NCI-H345 (cell line): ENCODE measurements around the gene ADK.
A peak's percentile ranks its signal among the peaks of the same experiment; 100 is the strongest.

ENCODE experiments used
- DNase-seq: peaks from one replicate; lab custom pipeline; 2025; lab: John Stamatoyannopoulos, UW

Gene ADK

GRCh38 chr10:74602576-74602975 is 451.6 kb downstream of the ADK start:
- DNase-seq: no peak

- DNase-seq: no peak
Observed at GRCh38 chr10:74610299-74610698, 459.3 kb downstream of the ADK start.

GRCh38 chr10:74612195-74612594 is 461.2 kb downstream of the ADK start:
- no peak for DNase-seq

GRCh38 chr10:74620626-74621025 is 469.6 kb downstream of the ADK start:
- DNase-seq: no peak

GRCh38 chr10:74623786-74624185 is 472.8 kb downstream of the ADK start:
- DNase-seq: no peak

GRCh38 chr10:74624501-74624900 is 473.5 kb downstream of the ADK start:
- DNase-seq: no peak

- no peak for DNase-seq
Observed at GRCh38 chr10:74628136-74628535, 477.1 kb downstream of the ADK start.

- DNase-seq: no peak
Observed at GRCh38 chr10:74634995-74635536, 484.0 kb downstream of the ADK start.

GRCh38 chr10:74635655-74636054 is 484.6 kb downstream of the ADK start:
- no peak for DNase-seq

- no peak for DNase-seq
Observed at GRCh38 chr10:74637685-74638084, 486.7 kb downstream of the ADK start.

GRCh38 chr10:74640134-74640921 is 489.3 kb downstream of the ADK start:
- peak; percentile 92 for DNase-seq

- DNase-seq: no peak
Observed at GRCh38 chr10:74641659-74642058, 490.6 kb downstream of the ADK start.

- DNase-seq: no peak
Observed at GRCh38 chr10:74642901-74643595, 492.0 kb downstream of the ADK start.

GRCh38 chr10:74643596-74643975 is 492.6 kb downstream of the ADK start:
- DNase-seq: no peak

- no peak for DNase-seq
Observed at GRCh38 chr10:74644738-74645137, 493.7 kb downstream of the ADK start.

GRCh38 chr10:74645692-74646091 is 494.7 kb downstream of the ADK start:
- peak; percentile 53 for DNase-seq

GRCh38 chr10:74650613-74651012 is 499.6 kb downstream of the ADK start:
- no peak for DNase-seq

GRCh38 chr10:74651565-74651964 is 500.5 kb downstream of the ADK start:
- DNase-seq: no peak

GRCh38 chr10:74652664-74653063 is 501.6 kb downstream of the ADK start:
- DNase-seq: no peak

GRCh38 chr10:74658511-74658910 is 507.5 kb downstream of the ADK start:
- no peak for DNase-seq

GRCh38 chr10:74662635-74663034 is 511.6 kb downstream of the ADK start:
- no peak for DNase-seq

- DNase-seq: no peak
Observed at GRCh38 chr10:74669210-74669609, 518.2 kb downstream of the ADK start.

GRCh38 chr10:74671716-74672115 is 520.7 kb downstream of the ADK start:
- no peak for DNase-seq
